Left lung (tissue), 10 donors: ENCODE measurements around the gene STIM1. TPM values are rescaled to one million over a fixed set of nuclear protein-coding genes. Genes with fewer than 3 reads are reported as not detected.

Experiments
- ATAC-seq: fragments of 200-7000 bp; cut with Tn5 transposase; one replicate; pipeline ENCODE4 v1.9.1; 2020; ENCODE audit warnings: moderate library complexity
- DNase-seq, 4 donors: peaks; one replicate each; pipeline ENCODE4 v3.0.0-alpha.2; 2013 to 2020
- H3K27ac ChIP-seq, 2 donors: fragments of 200-600 bp; sonication (generic) in 1 of 2; one replicate each; pipeline versions ENCODE4 v1.5.0 to v1.8.0; 2020 to 2021
- H3K27me3 ChIP-seq, 2 donors: fragments of 200-600 bp; sonication (generic) in 1 of 2; one replicate each; pipeline versions ENCODE4 v1.5.0 to v1.8.0; 2020 to 2021
- H3K36me3 ChIP-seq, 2 donors: fragments of 200-600 bp; sonication (generic) in 1 of 2; one replicate each; pipeline versions ENCODE4 v1.5.0 to v1.8.0; 2020 to 2021
- H3K4me1 ChIP-seq, 2 donors: fragments of 200-600 bp; one replicate each; pipeline ENCODE4 v1.8.0; 2021
- H3K4me3 ChIP-seq, 2 donors: fragments of 200-600 bp; sonication (generic) in 1 of 2; one replicate each; pipeline versions ENCODE4 v1.5.0 to v1.8.0; 2020 to 2021; ENCODE audit warnings: mild to moderate bottlenecking in 1 of 2
- H3K9me3 ChIP-seq, 2 donors: fragments of 200-600 bp; sonication (generic) in 1 of 2; one replicate each; pipeline versions ENCODE4 v1.5.0 to v1.8.0; 2020 to 2021
- CTCF ChIP-seq, 2 donors: fragments of 200-600 bp; sonication (generic) in 1 of 2; IDR thresholded peaks; one replicate each; pipeline versions ENCODE4 v1.5.0 to v1.8.0; 2021; ENCODE audit warnings: antibody characterized with exemption in 2 of 2
- intact Hi-C, 2 donors: fragments of 100-400 bp; cut with DNase I; formaldehyde crosslinking; loops; one replicate each; pipeline versions ENCODE4 v1.11.2 to v1.14.2; 2022
- polyA plus RNA-seq, 6 donors: library from polyadenylated mRNA; unstranded; fragments of 120-200 nt; gene quantifications; one replicate each; pipeline ENCODE4 v1.2.1, GENCODE V29; 2013; ENCODE audit not compliant: insufficient read length in 6 of 6
- total RNA-seq, 2 donors: library from RNA; stranded (reverse); fragmentation: NEBNext Ultra II Directional; extraction: Animal tissue kit (Norgen Biotek cat#: 25700); gene quantifications; one replicate each; pipeline ENCODE4 v1.2.1, GENCODE V29; 2021
- donor health status: DM: no; HTN: yes; CAD: no.
- donor health status: DM: no; HTN: no; CAD: no.

STIM1 gene
- total and polyA plus RNA-seq, 8 donors, result 38.9 to 56.0 (median 49.8) TPM

GRCh38 chr11:4064278-4064955, 209.0 kb downstream of the STIM1 start:
- H3K27ac ChIP-seq, result no peak overlapping the region
- H3K4me3 ChIP-seq, result no peak overlapping the region
- no peaks in the 10 kb centered on the region for H3K27me3 ChIP-seq
- H3K4me1 ChIP-seq, result peaks cover 0 to 26% of the 10 kb centered on the region in 2 donors
- TF ChIP-seq CTCF (IDR thresholded peaks at IDR 0.05), result no peak
- no peak for DNase-seq
- no peaks in the 10 kb centered on the region for H3K9me3 ChIP-seq
- intact Hi-C loops, result no loop called here
- H3K36me3 ChIP-seq, result peaks cover 0 to 21% of the 10 kb centered on the region in 2 donors
- ATAC-seq, result no peak

DNA sequence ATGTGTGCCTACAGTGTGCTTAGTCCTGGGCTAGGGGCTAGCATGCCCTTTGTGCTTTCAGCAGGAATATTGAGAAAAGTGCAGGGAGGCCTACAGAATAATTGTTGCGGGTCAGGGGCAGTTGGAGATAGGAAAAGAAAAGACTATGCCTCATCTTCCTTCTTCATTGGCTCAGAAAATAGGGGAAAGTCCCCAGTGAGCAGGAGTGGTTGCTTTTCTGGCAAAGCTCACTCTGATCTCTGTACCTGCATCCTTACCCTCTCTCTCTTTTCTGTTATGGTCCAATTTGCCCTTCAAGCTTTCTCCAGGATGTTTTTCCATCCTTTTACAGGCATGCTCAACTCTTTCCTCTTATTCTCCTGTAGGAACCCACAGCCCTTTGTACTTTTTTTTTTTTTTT, 209.6 kb downstream of the STIM1 start:
- Histone ChIP-seq H3K36me3 (peaks cover 0 to 21% of the 10 kb centered on the region in 2 donors), H3K4me1 (peaks cover 0 to 28% of the 10 kb centered on the region in 2 donors), H3K9me3 (no peaks in the 10 kb centered on the region), H3K27ac (no peak overlapping the region), H3K27me3 (no peaks in the 10 kb centered on the region), H3K4me3 (no peak overlapping the region)
- no peak for TF ChIP-seq CTCF (IDR thresholded peaks at IDR 0.05)
- ATAC-seq, result no peak
- DNase-seq, result no peak
- intact Hi-C loops, result no loop called here

DNA sequence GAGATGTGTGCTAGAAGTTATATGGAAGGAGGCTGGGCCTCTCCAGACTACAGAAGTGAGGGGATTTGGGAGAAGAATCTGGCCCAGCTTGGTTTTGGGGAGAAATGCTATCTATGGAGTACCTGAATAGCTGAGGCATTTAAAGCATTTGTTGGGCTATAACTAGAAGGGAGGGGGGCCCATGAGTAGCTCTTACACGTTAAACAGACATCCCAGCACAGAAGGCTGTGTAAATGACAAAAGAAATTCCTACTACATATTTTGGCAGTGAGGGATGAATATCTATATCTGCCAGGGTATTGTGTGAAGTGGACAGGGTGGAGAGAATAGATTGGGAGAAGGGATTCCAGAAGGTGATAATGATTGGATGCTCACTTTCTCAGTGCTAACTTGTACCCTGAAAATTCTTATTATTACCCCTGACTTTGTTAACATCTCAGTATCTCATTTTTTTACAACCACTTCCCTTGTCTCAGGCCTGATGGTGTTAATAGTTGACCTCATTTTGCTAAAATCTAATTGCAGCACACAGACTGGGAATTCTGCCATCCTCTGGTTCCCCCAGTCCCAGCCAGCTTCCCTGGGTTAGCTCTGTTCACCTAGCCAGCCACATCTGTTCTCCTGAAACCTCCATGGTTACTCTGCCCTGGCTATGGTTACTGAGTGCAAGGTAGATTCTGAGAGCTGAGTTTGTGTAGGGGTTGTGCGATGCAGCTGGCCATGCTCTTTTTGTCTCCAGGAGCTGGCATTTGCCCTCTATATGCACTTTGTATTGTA, 210.3 kb downstream of the STIM1 start:
- H3K27ac ChIP-seq, result no peak overlapping the region
- peaks cover 0 to 26% of the 10 kb centered on the region in 2 donors for H3K4me1 ChIP-seq
- ATAC-seq, result no peak
- H3K4me3 ChIP-seq, result no peak overlapping the region
- no peak for DNase-seq
- no peaks in the 10 kb centered on the region for H3K27me3 ChIP-seq
- intact Hi-C loops, result no loop called here
- no peak for TF ChIP-seq CTCF (IDR thresholded peaks at IDR 0.05)
- peaks cover 0 to 21% of the 10 kb centered on the region in 2 donors for H3K36me3 ChIP-seq
- no peaks in the 10 kb centered on the region for H3K9me3 ChIP-seq

GRCh38 chr11:4066910-4067309, 211.4 kb downstream of the STIM1 start:
- no peak for DNase-seq
- H3K27me3 ChIP-seq, result no peaks in the 10 kb centered on the region
- intact Hi-C loops, result no loop called here
- no peak overlapping the region for H3K27ac ChIP-seq
- peak; percentile 32 for ATAC-seq
- peaks cover 0 to 15% of the 10 kb centered on the region in 2 donors for H3K36me3 ChIP-seq
- H3K4me3 ChIP-seq, result no peak overlapping the region
- TF ChIP-seq CTCF (IDR thresholded peaks at IDR 0.05), result no peak
- no peaks in the 10 kb centered on the region for H3K9me3 ChIP-seq
- peaks cover 0 to 26% of the 10 kb centered on the region in 2 donors for H3K4me1 ChIP-seq

DNA sequence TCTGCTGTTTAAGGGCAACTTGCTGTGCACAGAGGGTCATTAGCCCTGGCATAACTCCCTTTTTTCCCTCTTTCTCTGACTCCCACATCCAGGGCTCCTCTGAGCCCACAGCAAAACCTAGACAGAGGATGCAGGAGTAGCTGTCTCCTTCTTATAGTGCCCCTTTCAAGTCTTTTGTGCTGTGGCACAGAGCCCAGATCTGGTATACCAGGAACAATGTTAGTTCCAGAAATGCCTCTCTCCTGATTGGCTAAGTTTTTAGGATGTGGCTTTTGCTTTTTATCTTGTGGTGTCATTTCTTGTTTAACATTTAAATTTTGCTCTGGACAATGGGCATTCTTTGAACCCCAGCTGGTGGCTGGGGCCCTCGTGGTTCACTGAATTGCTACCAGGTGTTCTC, 213.5 kb downstream of the STIM1 start:
- DNase-seq (no peak), ATAC-seq (no peak)
- peak overlapping the region in 1 of 2 donors; percentile 21 for H3K27ac ChIP-seq
- no peak overlapping the region for H3K4me3 ChIP-seq
- H3K36me3 ChIP-seq, result peaks cover 0 to 23% of the 10 kb centered on the region in 2 donors
- no peaks in the 10 kb centered on the region for H3K9me3 ChIP-seq
- intact Hi-C loops, result no loop called here
- peaks cover 0 to 34% of the 10 kb centered on the region in 2 donors for H3K4me1 ChIP-seq
- H3K27me3 ChIP-seq, result no peaks in the 10 kb centered on the region
- no peak for TF ChIP-seq CTCF (IDR thresholded peaks at IDR 0.05)
